Adrenal gland (tissue), 19 donors: ENCODE measurements around the gene HELLS. TPM values are rescaled to one million over a fixed set of nuclear protein-coding genes. Genes with fewer than 3 reads are reported as not detected.
A peak's percentile ranks its signal among the peaks of the same experiment; 100 is the strongest.

ENCODE experiments used
- DNase-seq, 7 donors: peaks; one replicate each; pipeline ENCODE4 v3.0.0-alpha.2; 2019 to 2020
- H3K27ac ChIP-seq, 5 donors: fragments of 200-600 bp; sonication (generic) in 4 of 5; 1 replicate in 3 of 5; 2 replicates in 2 of 5; pipeline versions ENCODE4 v1.5.1 to v1.8.0; 2016 to 2020; ENCODE audit warnings: mild to moderate bottlenecking in 1 of 5
- H3K27me3 ChIP-seq: fragments of 200-600 bp; 2 replicates; pipeline ENCODE4 v1.8.0; 2021
- H3K36me3 ChIP-seq, 2 donors: fragments of 200-600 bp; replicated peaks in 1 of 2; 1 replicate in 1 of 2; 2 replicates in 1 of 2; pipeline versions ENCODE4 v1.5.1 to v1.8.0; 2018 to 2022
- H3K4me1 ChIP-seq, 2 donors: fragments of 200-600 bp; replicated peaks in 1 of 2; 1 replicate in 1 of 2; 2 replicates in 1 of 2; pipeline versions ENCODE4 v1.5.1 to v1.8.0; 2018 to 2021
- H3K4me3 ChIP-seq, 4 donors: fragments of 200-600 bp; sonication (generic) in 3 of 4; one replicate each; pipeline ENCODE4 v1.5.1; 2016 to 2018
- H3K9me3 ChIP-seq, 3 donors: fragments of 200-600 bp; sonication (generic) in 1 of 3; replicated peaks in 1 of 3; 1 replicate in 2 of 3; 2 replicates in 1 of 3; pipeline versions ENCODE4 v1.5.1 to v1.8.0; 2016 to 2021
- POLR2A ChIP-seq, 2 donors: fragments of 450-650 bp; IDR thresholded peaks; one replicate each; pipeline ENCODE4 v1.6.1; 2017; ENCODE audit warnings: antibody characterized with exemption in 2 of 2, mild to moderate bottlenecking in 2 of 2, moderate library complexity in 1 of 2
- WGBS, 4 donors: extraction: QIAGEN DNeasy Blood & Tissue Kit in 2 of 4; methylation state at CpG; one replicate each; pipeline versions ENCODE4 v1.1.5 to v1.1.7; 2013 to 2017; 5-methylcytosine and 5-hydroxymethylcytosine counted together
- intact Hi-C, 2 donors: fragments of 100-400 bp; cut with DNase I; formaldehyde crosslinking; loops; one replicate each; pipeline versions ENCODE4 v1.14.1 to v1.15.0; 2022 to 2023
- long read RNA-seq, 10 donors: library from polyadenylated mRNA in 3 of 10; unstranded in 2 of 10; stranded (forward) in 1 of 10; transcript quantifications; one replicate each; pipeline ENCODE4 v2.0.0 and lab custom pipeline, GENCODE V29; 2021 to 2026
- polyA plus RNA-seq, 3 donors: library from polyadenylated mRNA; stranded (reverse); fragments of 200-250 nt in 2 of 3; fragments of 350-450 nt in 1 of 3; fragmentation: Illumina TruSeq in 1 of 3; extraction: RNeasy Lipid Tissue Mini Kit (QIAGEN cat#74804) in 1 of 3; gene quantifications; one replicate each; pipeline ENCODE4 v1.2.3, GENCODE V29; 2013 to 2014
- total RNA-seq, 9 donors: library from RNA; depleted of rRNA in 4 of 9; stranded (reverse); fragments of >200 nt in 4 of 9; fragments of 120-200 nt in 1 of 9; fragmentation: NEBNext Ultra II Directional in 1 of 9; extraction: Animal tissue kit (Norgen Biotek cat#: 25700) in 1 of 9; gene quantifications; one replicate each; pipeline versions ENCODE4 v1.1.0 to v1.2.4, GENCODE V29; 2013 to 2023
- TF ChIP-seq, protein P1 (sequence below), 6 experiments: fragments of 450-650 bp in 4 of 6; fragments of 200-600 bp in 2 of 6; sonication (generic) in 1 of 6; IDR thresholded peaks; 1 replicate in 5 of 6; 2 replicates in 1 of 6; pipeline versions ENCODE4 v1.5.1 to v1.8.0; 2016 to 2021; ENCODE audit warnings: antibody characterized with exemption in 6 of 6, mild to moderate bottlenecking in 2 of 6, moderate library complexity in 1 of 6
- donor health status: healthy with polysubstance abuse.
- donor health status: Bipolar disorder and iron deficiency.
- donor health status: DM: yes; HTN: yes; CAD: no.
- donor health status: DM: no; HTN: no; CAD: no.
- donor health status: DM: no; HTN: no; CAD: no.
- donor health status: DM: yes; HTN: yes; CAD: no.

The HELLS gene
- total RNA-seq: 10 to 100 TPM in 2 of 9 donors, 1 to 10 TPM in 6, under 1 TPM in 1; 0.60 to 41.0 (median 5.0) TPM
- 1 to 10 TPM; 2.4 to 2.8 (median 2.7) TPM for polyA plus RNA-seq
- long read RNA-seq, donor 1, partial matches to known transcripts: 0 of 1 reads
- long read RNA-seq, donor 1, other reads (novel, unspliced or antisense): 0 of 1 reads
- long read RNA-seq, donor 2: 0 reads
- long read RNA-seq, donor 3, partial matches to known transcripts: 0 of 1 reads
- long read RNA-seq, donor 3, other reads (novel, unspliced or antisense): 0 of 1 reads
- long read RNA-seq, donor 4: 0 reads
- long read RNA-seq, donor 5, partial matches to known transcripts: 1 of 3 reads
- long read RNA-seq, donor 5, other reads (novel, unspliced or antisense): 0 of 3 reads
- long read RNA-seq, donor 6, partial matches to known transcripts: 2 of 2 reads
- long read RNA-seq, donor 6, other reads (novel, unspliced or antisense): 0 of 2 reads
- long read RNA-seq, donor 7: 0 reads
- long read RNA-seq, donor 8: 0 reads
- long read RNA-seq, donor 9, partial matches to known transcripts: 0 of 1 reads
- long read RNA-seq, donor 9, other reads (novel, unspliced or antisense): 0 of 1 reads
- long read RNA-seq, donor 10: 0 reads

DNA sequence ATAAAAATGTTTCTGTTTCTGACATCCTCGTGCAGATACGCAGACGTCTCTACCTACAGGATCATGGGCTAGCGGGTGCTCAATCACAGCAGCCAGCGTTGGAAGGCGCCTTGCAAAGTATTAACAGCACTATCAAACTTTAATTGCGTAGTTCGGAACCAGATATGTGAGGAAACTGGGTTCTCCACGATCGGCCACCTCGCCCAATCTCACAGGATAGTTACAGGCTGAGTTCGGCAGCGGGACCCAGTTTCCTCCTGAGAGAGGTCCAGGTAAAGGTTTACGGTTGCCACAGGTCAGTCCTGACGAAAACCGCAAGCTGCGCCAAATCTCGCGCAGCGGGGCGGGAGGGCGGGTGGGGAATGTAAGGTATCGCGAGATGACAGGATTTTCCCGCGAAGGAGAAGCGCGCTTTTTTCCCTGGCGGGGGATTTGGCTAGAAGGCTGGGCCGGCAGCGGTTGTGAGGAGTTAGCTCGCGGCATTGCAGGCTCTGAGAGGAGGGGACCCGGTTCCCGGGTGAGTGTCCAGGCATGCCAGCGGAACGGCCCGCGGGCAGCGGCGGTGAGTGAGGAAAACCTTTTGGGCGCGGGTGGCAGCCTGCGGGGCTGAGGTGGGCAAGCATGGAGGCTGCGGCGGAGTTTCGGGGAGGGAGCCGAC lies at the start of gene HELLS:
Gene HELLS, plus strand, starts transcription at position 398 of the 658 bp plus-strand sequence. Its CDS starts 134 bp downstream, at position 532.
- intact Hi-C loops: no loop called here
- no peak for TF ChIP-seq POLR2A (IDR thresholded peaks at IDR 0.05)
- TF ChIP-seq, protein P1, sequence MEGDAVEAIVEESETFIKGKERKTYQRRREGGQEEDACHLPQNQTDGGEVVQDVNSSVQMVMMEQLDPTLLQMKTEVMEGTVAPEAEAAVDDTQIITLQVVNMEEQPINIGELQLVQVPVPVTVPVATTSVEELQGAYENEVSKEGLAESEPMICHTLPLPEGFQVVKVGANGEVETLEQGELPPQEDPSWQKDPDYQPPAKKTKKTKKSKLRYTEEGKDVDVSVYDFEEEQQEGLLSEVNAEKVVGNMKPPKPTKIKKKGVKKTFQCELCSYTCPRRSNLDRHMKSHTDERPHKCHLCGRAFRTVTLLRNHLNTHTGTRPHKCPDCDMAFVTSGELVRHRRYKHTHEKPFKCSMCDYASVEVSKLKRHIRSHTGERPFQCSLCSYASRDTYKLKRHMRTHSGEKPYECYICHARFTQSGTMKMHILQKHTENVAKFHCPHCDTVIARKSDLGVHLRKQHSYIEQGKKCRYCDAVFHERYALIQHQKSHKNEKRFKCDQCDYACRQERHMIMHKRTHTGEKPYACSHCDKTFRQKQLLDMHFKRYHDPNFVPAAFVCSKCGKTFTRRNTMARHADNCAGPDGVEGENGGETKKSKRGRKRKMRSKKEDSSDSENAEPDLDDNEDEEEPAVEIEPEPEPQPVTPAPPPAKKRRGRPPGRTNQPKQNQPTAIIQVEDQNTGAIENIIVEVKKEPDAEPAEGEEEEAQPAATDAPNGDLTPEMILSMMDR (IDR thresholded peaks at IDR 0.05): peak in 1 of 6 experiments; percentile 24
- Histone ChIP-seq H3K27me3 (no peaks in the 10 kb centered on the region), H3K27ac (peak within 1 kb of the TSS in 4 of 5 donors; percentile 58 to 86 (median 68)), H3K36me3 (no peaks in the 10 kb centered on the region), H3K9me3 (no peaks in the 10 kb centered on the region), H3K4me3 (peak within 1 kb of the TSS in 3 of 4 donors; percentile 11 to 84 (median 73)), H3K4me1 (peaks cover 5 to 14% of the 10 kb centered on the region in 2 donors)
- WGBS, 4 donors: 0 to 1% (median 1%) methylated on average over 17 to 48 of the region's 48 CpGs
- peak; percentile 78 to 89 (median 83) for DNase-seq

DNA sequence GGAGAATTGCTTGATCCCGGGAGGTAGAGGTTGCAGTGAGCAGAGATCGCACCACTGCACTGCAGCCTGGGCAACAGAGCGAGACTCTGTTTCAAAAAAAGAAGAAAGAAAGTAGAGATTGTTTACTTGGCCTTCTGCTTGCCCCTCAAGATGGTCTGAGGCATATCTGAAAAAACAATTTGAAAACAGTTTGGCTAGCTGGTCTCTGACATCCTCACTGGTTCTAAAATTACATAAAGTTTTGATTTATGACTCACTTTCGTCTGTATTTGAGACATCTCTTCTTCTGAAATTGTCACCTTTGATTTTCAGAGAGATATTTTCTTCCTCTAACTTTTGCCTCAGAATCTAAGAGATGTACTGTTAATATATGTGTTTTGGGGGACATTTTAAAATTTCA lies 49.6 kb upstream of the HELLS start:
- H3K36me3 ChIP-seq: no peaks in the 10 kb centered on the region
- H3K9me3 ChIP-seq: no peaks in the 10 kb centered on the region
- DNase-seq: no peak
- intact Hi-C loops: no loop called here
- TF ChIP-seq, protein P1 (IDR thresholded peaks at IDR 0.05): no peak
- no peak for TF ChIP-seq POLR2A (IDR thresholded peaks at IDR 0.05)
- 72 to 79% (median 74%) methylated on average over 4 of the region's 4 CpGs for WGBS, 4 donors
- peaks cover 0 to 18% of the 10 kb centered on the region in 2 donors for H3K4me1 ChIP-seq
- H3K27me3 ChIP-seq: no peaks in the 10 kb centered on the region
- no peak overlapping the region for H3K4me3 ChIP-seq
- H3K27ac ChIP-seq: no peak overlapping the region

DNA sequence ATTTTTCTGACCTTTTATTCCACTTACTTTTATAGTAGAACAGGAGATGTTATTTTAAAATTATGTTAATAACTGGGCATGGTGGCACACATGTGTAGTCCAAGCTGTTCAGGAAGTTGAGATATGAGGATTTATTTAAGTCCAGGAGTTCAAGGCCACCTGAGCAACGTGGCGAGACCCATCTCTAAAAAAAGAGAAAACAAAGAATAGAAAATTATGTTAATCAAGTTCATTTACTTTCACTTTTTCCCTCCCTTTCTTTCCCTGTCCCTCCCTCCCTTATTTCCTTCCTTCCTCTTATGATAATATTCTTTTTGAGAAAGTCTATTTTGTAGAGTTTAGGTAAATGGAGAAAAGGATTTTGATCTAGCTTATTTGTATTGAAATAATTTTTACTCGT lies 48.9 kb upstream of the HELLS start:
- H3K27me3 ChIP-seq: no peaks in the 10 kb centered on the region
- DNase-seq: peak in 2 of 7 donors; percentile 19 to 29
- H3K9me3 ChIP-seq: no peaks in the 10 kb centered on the region
- peaks cover 0 to 15% of the 10 kb centered on the region in 2 donors for H3K4me1 ChIP-seq
- no peak overlapping the region for H3K4me3 ChIP-seq
- H3K36me3 ChIP-seq: no peaks in the 10 kb centered on the region
- intact Hi-C loops: no loop called here
- 26 to 38% (median 36%) methylated on average over 3 of the region's 3 CpGs for WGBS, 4 donors
- H3K27ac ChIP-seq: peak overlapping the region in 1 of 5 donors; percentile 4
- TF ChIP-seq POLR2A (IDR thresholded peaks at IDR 0.05): no peak
- TF ChIP-seq, protein P1 (IDR thresholded peaks at IDR 0.05): no peak

DNA sequence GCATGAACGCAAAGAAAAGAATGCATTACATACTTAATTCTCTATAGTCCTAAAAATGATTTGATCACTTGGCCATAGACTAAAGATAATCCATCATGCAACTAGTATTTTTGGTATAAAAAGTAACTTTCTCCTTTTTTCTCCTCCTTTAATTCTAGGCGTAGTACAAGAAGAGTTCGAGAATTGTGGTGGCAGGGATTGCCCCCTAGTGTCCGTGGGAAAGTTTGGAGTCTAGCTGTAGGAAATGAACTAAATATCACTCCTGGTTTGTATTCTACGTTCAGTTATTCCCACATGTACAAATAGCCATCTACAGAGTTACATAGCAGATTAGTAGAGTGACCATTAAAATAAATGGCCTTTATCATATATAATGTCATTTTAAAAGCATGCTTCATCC lies 45.5 kb upstream of the HELLS start:
- Histone ChIP-seq H3K9me3 (no peaks in the 10 kb centered on the region), H3K27ac (no peak overlapping the region), H3K27me3 (no peaks in the 10 kb centered on the region), H3K4me3 (no peak overlapping the region), H3K4me1 (peaks cover 0 to 15% of the 10 kb centered on the region in 2 donors), H3K36me3 (no peaks in the 10 kb centered on the region)
- no peak for TF ChIP-seq POLR2A (IDR thresholded peaks at IDR 0.05)
- TF ChIP-seq, protein P1 (IDR thresholded peaks at IDR 0.05): peak in 2 of 6 experiments; percentile 9 to 31
- intact Hi-C loops: no loop called here
- 75 to 84% (median 81%) methylated on average over 5 of the region's 5 CpGs for WGBS, 4 donors
- DNase-seq: no peak
